Ishikawa (cell line): ENCODE results near the gene DRD3.

Experiments used
- CEBPB ChIP-seq: IDR thresholded peaks from 2 replicates; pipeline ENCODE4 v1.6.1; 2012
- CREB1 ChIP-seq: IDR thresholded peaks from 2 replicates; pipeline ENCODE4 v1.6.1; 2012; ENCODE audit warnings: low read depth
- EGR1 ChIP-seq: IDR thresholded peaks from 2 replicates; pipeline ENCODE4 v1.6.1; 2012
- EP300 ChIP-seq: IDR thresholded peaks from 2 replicates; pipeline ENCODE4 v1.6.1; 2012; ENCODE audit warnings: borderline replicate concordance
- FOXM1 ChIP-seq: IDR thresholded peaks from 2 replicates; pipeline ENCODE4 v1.6.1; 2012; ENCODE audit warnings: low read depth, borderline replicate concordance
- MAX ChIP-seq: IDR thresholded peaks from 2 replicates; pipeline ENCODE4 v1.6.1; 2012
- NFIC ChIP-seq: IDR thresholded peaks from 2 replicates; pipeline ENCODE4 v1.6.1; 2012
- RAD21 ChIP-seq: IDR thresholded peaks from 2 replicates; pipeline ENCODE4 v1.6.1; 2012; ENCODE audit warnings: low read depth
- REST ChIP-seq: IDR thresholded peaks from 2 replicates; pipeline ENCODE4 v1.6.1; 2012; ENCODE audit warnings: low read depth, mild to moderate bottlenecking
- TAF1 ChIP-seq: IDR thresholded peaks from 2 replicates; pipeline ENCODE4 v1.6.1; 2012; ENCODE audit warnings: low read depth, mild to moderate bottlenecking
- TCF12 ChIP-seq: IDR thresholded peaks from 2 replicates; pipeline ENCODE4 v1.6.1; 2012; ENCODE audit warnings: low read depth
- TEAD4 ChIP-seq: IDR thresholded peaks from 2 replicates; pipeline ENCODE4 v1.6.1; 2012
- USF1 ChIP-seq: IDR thresholded peaks from 2 replicates; pipeline ENCODE4 v1.6.1; 2012
- YY1 ChIP-seq: IDR thresholded peaks from 2 replicates; pipeline ENCODE4 v1.6.1; 2012; ENCODE audit warnings: low read depth
- ZBTB7A ChIP-seq: IDR thresholded peaks from 2 replicates; pipeline ENCODE4 v1.6.1; 2012; ENCODE audit warnings: low read depth

The DRD3 gene

GRCh38 chr3:114221881-114222264 lies 43.0 kb upstream of the DRD3 start:
- TF ChIP-seq USF1 (no peak), ZBTB7A (no peak), EP300 (no peak), CREB1 (no peak), TCF12 (no peak), CEBPB (no peak), TEAD4 (no peak), TAF1 (no peak), MAX (no peak), RAD21 (no peak), YY1 (no peak), FOXM1 (no peak), EGR1 (no peak), NFIC (no peak)

GRCh38 chr3:114221165-114221880 lies 42.5 kb upstream of the DRD3 start:
- TF ChIP-seq FOXM1: no peak
- no peak for TF ChIP-seq NFIC
- TF ChIP-seq REST: no peak
- no peak for TF ChIP-seq TEAD4
- no peak for TF ChIP-seq EP300
- no peak for TF ChIP-seq USF1
- no peak for TF ChIP-seq YY1
- TF ChIP-seq TCF12: no peak

GRCh38 chr3:114219741-114220140 lies 40.9 kb upstream of the DRD3 start:
- no peak for TF ChIP-seq ZBTB7A
- TF ChIP-seq RAD21: no peak
- TF ChIP-seq USF1: no peak
- no peak for TF ChIP-seq FOXM1
- TF ChIP-seq CREB1: no peak
- no peak for TF ChIP-seq MAX
- no peak for TF ChIP-seq EGR1
- TF ChIP-seq REST: no peak
- TF ChIP-seq EP300: no peak

- TF ChIP-seq REST (no peak), MAX (no peak), USF1 (no peak), TAF1 (no peak), NFIC (no peak), EP300 (no peak), CREB1 (no peak), TCF12 (no peak), CEBPB (no peak), YY1 (no peak), ZBTB7A (no peak)
Observed at GRCh38 chr3:114218578-114219185, 39.8 kb upstream of the DRD3 start.
